AG09309 (cell line): Measurements from ENCODE around the gene GIGYF2.
A peak's percentile ranks its signal among the peaks of the same experiment; 100 is the strongest.

Source experiments
- DNase-seq: peaks from one replicate; pipeline ENCODE4 v3.0.0-alpha.2; 2010; ENCODE audit warnings: low read depth
- H3K4me3 ChIP-seq: 2 replicates; pipeline ENCODE4 v1.5.1; 2011; ENCODE audit warnings: mild to moderate bottlenecking, low read depth, low read length, moderate library complexity; ENCODE audit not compliant: control insufficient read depth
- CTCF ChIP-seq: IDR thresholded peaks from 2 replicates; pipeline ENCODE4 v1.5.1; 2011; ENCODE audit warnings: mild to moderate bottlenecking, low read depth, low read length, inconsistent platforms; ENCODE audit not compliant: insufficient read depth, control insufficient read depth; ENCODE audit errors: missing control alignments

The GIGYF2 gene

GRCh38 chr2:232659359-232659758 lies 37.8 kb upstream of the GIGYF2 start:
- no peak for DNase-seq
- TF ChIP-seq CTCF = no peak
- no peak overlapping the region for H3K4me3 ChIP-seq

- TF ChIP-seq CTCF = no peak
- H3K4me3 ChIP-seq = no peak overlapping the region
- DNase-seq = no peak
These were observed 34.5 kb upstream of the GIGYF2 start for GRCh38 chr2:232662486-232663260.

- H3K4me3 ChIP-seq = no peak overlapping the region
- no peak for DNase-seq
- TF ChIP-seq CTCF = no peak
These were observed 30.9 kb upstream of the GIGYF2 start for GRCh38 chr2:232666051-232666805.

GRCh38 chr2:232667989-232668583 lies 29.0 kb upstream of the GIGYF2 start:
- DNase-seq = no peak
- no peak overlapping the region for H3K4me3 ChIP-seq
- TF ChIP-seq CTCF = no peak

GRCh38 chr2:232668805-232669444 lies 28.2 kb upstream of the GIGYF2 start:
- peak; percentile 68 for TF ChIP-seq CTCF
- DNase-seq = no peak
- no peak overlapping the region for H3K4me3 ChIP-seq

GRCh38 chr2:232672588-232672987 lies 24.5 kb upstream of the GIGYF2 start:
- DNase-seq = no peak
- TF ChIP-seq CTCF = no peak
- no peak overlapping the region for H3K4me3 ChIP-seq
